ENCODE data around the gene IL12RB1. TPM values are rescaled to one million over a fixed set of nuclear protein-coding genes. Genes with fewer than 3 reads are reported as not detected.

The IL12RB1 gene
- total and polyA plus RNA-seq, 2 donors from 2014 or later, result 0.45 to 3.2 TPM

DNA sequence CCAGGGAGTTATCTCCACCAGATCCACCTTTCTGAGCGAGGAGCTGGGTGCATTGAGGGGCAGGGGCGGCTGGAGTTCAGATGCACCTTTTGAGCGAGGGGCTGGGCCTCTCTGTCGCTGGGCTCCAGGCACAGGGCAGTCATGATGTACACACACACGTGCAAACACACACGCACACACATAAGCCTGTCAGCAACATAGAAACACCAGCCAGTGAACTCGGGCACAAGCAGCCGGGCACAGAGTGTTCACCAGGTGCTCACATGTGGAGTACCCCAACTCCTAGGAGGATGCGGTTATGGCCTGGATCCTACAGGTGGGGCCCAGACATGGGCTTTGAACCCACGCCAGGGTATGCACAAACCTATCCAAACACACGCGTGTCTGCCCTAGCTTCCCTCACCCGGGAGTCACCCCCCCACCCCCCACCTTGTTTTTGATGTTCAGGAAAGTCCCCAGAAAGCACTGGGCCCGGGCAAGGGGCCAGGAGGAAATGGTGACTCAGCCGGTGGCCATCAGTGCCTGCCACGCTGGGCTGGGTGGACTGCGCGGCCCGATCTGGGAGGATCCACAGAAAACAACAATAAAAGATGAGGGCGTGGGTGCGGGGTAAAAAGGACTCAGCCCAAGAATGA is 65.5 kb downstream of the IL12RB1 start:
- FAIRE-seq (no peak), DNase-seq (peak in 2 of 5 donors; percentile 51 to 98)
- Histone ChIP-seq H3K4me1 (ENCODE audit: control insufficient read depth in 2 of 3, insufficient read depth in 2 of 3, low read depth in 1 of 3, low read length in 3 of 3) (peaks cover 0 to 37% (median 25%) of the 10 kb centered on the region in 3 donors), H3K27me3 (ENCODE audit: control insufficient read depth, insufficient read depth, low read length) (no peaks in the 10 kb centered on the region), H3K9me3 (ENCODE audit: control insufficient read depth in 2 of 3, insufficient read depth in 1 of 3, low read length in 3 of 3) (no peaks in the 10 kb centered on the region), H3K9ac (ENCODE audit: low read length in 3 of 3) (peak overlapping the region in 1 of 3 donors; percentile 46), H3K4me3 (ENCODE audit: low read length in 3 of 3) (peak overlapping the region in 1 of 3 donors; percentile 25), H3K27ac (ENCODE audit: low read depth in 2 of 2, low read length in 2 of 2) (peak overlapping the region; percentile 74 to 90), H3K36me3 (ENCODE audit: control insufficient read depth in 2 of 3, insufficient read depth in 3 of 3, low read length in 3 of 3) (no peaks in the 10 kb centered on the region)
- intact Hi-C loops (cut with DNase I), result no loop called here
- TF ChIP-seq, protein P1, sequence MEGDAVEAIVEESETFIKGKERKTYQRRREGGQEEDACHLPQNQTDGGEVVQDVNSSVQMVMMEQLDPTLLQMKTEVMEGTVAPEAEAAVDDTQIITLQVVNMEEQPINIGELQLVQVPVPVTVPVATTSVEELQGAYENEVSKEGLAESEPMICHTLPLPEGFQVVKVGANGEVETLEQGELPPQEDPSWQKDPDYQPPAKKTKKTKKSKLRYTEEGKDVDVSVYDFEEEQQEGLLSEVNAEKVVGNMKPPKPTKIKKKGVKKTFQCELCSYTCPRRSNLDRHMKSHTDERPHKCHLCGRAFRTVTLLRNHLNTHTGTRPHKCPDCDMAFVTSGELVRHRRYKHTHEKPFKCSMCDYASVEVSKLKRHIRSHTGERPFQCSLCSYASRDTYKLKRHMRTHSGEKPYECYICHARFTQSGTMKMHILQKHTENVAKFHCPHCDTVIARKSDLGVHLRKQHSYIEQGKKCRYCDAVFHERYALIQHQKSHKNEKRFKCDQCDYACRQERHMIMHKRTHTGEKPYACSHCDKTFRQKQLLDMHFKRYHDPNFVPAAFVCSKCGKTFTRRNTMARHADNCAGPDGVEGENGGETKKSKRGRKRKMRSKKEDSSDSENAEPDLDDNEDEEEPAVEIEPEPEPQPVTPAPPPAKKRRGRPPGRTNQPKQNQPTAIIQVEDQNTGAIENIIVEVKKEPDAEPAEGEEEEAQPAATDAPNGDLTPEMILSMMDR (IDR thresholded peaks at IDR 0.05; ENCODE audit: borderline replicate concordance, extremely low read depth, insufficient read depth), result no peak

DNA sequence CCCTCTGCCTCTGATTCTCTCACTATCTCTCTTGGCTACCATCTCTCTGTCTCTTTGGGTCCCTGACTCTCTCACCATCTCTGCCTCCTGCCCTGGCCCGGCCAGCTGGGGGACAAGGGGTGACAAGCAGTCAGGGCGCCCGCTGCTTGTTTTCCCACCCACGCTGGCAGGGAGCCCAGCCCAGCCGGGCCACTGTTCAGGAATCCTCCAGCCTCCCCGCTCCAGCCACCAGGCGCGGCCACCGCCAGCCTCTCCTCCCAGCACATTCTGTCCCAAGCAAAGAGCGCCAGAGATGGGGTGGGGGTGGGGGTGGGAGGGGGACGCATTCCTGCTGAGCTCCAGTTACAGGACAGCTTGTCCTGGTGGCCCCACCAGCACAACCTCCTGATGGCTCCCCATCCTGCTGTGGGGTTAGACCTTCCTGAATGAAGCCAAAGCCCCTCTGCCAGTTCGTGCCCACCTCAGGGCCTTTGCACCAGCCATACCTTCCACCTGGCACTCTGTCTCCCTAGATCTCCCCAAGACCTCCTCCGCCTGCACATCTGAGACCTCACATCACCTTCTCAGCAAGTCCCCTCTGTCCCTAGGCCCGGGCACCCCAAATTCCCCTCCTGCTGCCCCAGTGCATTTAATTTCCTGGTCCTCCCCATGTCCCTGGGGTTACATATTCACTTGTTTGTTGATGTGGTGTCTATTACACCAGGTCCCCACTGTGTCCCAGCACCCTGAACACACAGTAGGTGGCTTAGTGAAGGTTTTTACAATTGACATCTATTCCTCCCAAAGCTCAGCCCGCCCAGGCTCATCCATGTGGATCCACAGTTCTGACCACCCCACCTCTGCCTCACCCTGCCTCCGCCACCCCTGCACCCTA is 66.3 kb downstream of the IL12RB1 start:
- Histone ChIP-seq H3K9me3 (ENCODE audit: control insufficient read depth in 2 of 3, insufficient read depth in 1 of 3, low read length in 3 of 3) (no peaks in the 10 kb centered on the region), H3K9ac (ENCODE audit: low read length in 3 of 3) (peak overlapping the region in 1 of 3 donors; percentile 46), H3K27ac (ENCODE audit: low read depth in 2 of 2, low read length in 2 of 2) (peak overlapping the region; percentile 87 to 90), H3K4me3 (ENCODE audit: low read length in 3 of 3) (peak overlapping the region in 1 of 3 donors; percentile 25), H3K4me1 (ENCODE audit: control insufficient read depth in 2 of 3, insufficient read depth in 2 of 3, low read depth in 1 of 3, low read length in 3 of 3) (peaks cover 0 to 37% (median 25%) of the 10 kb centered on the region in 3 donors), H3K36me3 (ENCODE audit: control insufficient read depth in 2 of 3, insufficient read depth in 3 of 3, low read length in 3 of 3) (no peaks in the 10 kb centered on the region), H3K27me3 (ENCODE audit: control insufficient read depth, insufficient read depth, low read length) (no peaks in the 10 kb centered on the region)
- intact Hi-C loops (cut with DNase I), result no loop called here
- no peak for FAIRE-seq
- TF ChIP-seq, protein P1 (IDR thresholded peaks at IDR 0.05; ENCODE audit: borderline replicate concordance, extremely low read depth, insufficient read depth), result no peak
- DNase-seq, result peak in 2 of 5 donors; percentile 53 to 99

DNA sequence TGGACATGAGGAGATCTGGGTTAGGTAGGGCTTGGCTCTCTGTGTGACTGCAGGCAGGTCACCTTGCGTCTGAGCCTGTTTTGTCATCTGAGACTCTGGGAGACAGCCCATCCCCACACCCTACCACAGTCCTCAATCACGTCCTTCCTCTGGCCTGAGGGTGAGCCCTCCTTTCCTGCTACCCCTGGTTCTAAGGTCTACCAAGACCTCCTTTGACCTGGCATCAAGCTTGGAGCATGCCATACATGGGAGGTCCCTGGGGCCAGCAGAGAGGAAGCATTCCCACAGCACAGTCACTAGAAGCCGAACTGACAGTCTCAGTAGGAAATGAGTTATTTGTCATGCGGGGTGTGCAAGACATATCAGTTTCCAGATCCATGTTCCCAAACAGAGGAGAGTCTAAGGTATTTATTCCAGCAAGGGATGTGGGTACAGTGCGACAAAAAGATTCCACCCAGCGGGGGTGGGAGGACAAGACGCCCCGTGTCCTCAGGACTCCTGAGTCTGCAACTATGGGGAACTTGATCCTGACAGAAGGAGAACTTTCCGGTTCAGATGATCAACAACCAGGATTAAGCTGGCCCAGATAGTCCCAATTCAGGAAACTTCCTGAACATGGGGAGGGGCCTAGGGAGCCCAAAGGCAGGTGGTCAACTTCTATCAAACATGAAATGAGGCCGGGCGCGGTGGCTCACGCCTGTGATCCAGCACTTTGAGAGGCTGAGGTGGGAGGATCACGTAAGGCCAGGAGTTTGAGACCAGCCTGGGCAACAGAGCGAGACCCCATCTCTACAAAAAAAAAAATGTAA is 69.3 kb downstream of the IL12RB1 start:
- intact Hi-C loops (cut with DNase I), result no loop called here
- FAIRE-seq (no peak), DNase-seq (peak in 3 of 5 donors; percentile 54 to 65 (median 61))
- H3K27ac ChIP-seq (ENCODE audit: low read depth in 2 of 2, low read length in 2 of 2), result peak overlapping the region; percentile 75 to 86
- H3K9ac ChIP-seq (ENCODE audit: low read length in 3 of 3), result no peak overlapping the region
- peaks cover 0 to 30% (median 21%) of the 10 kb centered on the region in 3 donors for H3K4me1 ChIP-seq (ENCODE audit: control insufficient read depth in 2 of 3, insufficient read depth in 2 of 3, low read depth in 1 of 3, low read length in 3 of 3)
- no peaks in the 10 kb centered on the region for H3K27me3 ChIP-seq (ENCODE audit: control insufficient read depth, insufficient read depth, low read length)
- TF ChIP-seq, protein P1 (IDR thresholded peaks at IDR 0.05; ENCODE audit: borderline replicate concordance, extremely low read depth, insufficient read depth), result no peak
- H3K4me3 ChIP-seq (ENCODE audit: low read length in 3 of 3), result no peak overlapping the region
- no peaks in the 10 kb centered on the region for H3K9me3 ChIP-seq (ENCODE audit: control insufficient read depth in 2 of 3, insufficient read depth in 1 of 3, low read length in 3 of 3)
- peaks cover 0 to 9% (median 0%) of the 10 kb centered on the region in 3 donors for H3K36me3 ChIP-seq (ENCODE audit: control insufficient read depth in 2 of 3, insufficient read depth in 3 of 3, low read length in 3 of 3)
